ENCODE data around the gene TPD52L1.

GRCh38 chr6:125107048-125107447, 46.5 kb upstream of the TPD52L1 start:
- TF ChIP-seq POLR2A (IDR thresholded peaks at IDR 0.05) (no peak), CTCF (IDR thresholded peaks at IDR 0.05) (no peak)

Measured in uterus (tissue), 2 donors.